Neural progenitor cell (in vitro differentiated cells): ENCODE results near the gene ATP10A. TPM values are rescaled to one million over a fixed set of nuclear protein-coding genes. Genes with fewer than 3 reads are reported as not detected.

Experiments used
- DNase-seq: peaks from one replicate; pipeline ENCODE4 v3.0.0-alpha.2; 2016; ENCODE audit warnings: low spot score
- H2AFZ ChIP-seq: fragments of 200-600 bp; sonication (generic); replicated peaks from 2 replicates; pipeline ENCODE4 v1.6.1; 2016; ENCODE audit warnings: antibody characterized with exemption
- H3F3A ChIP-seq: fragments of 200-600 bp; sonication (generic); 2 replicates; pipeline ENCODE4 v1.6.1; 2016; ENCODE audit warnings: antibody characterized with exemption, low read depth
- H3K27ac ChIP-seq: fragments of 200-600 bp; sonication (generic); 2 replicates; pipeline ENCODE4 v1.5.1; 2016; ENCODE audit warnings: mild to moderate bottlenecking
- H3K27me3 ChIP-seq: fragments of 200-600 bp; sonication (generic); 2 replicates; pipeline ENCODE4 v1.6.1; 2016; ENCODE audit warnings: mild to moderate bottlenecking, moderate library complexity
- H3K36me3 ChIP-seq: fragments of 200-600 bp; sonication (generic); 2 replicates; pipeline ENCODE4 v1.5.1; 2016
- H3K4me1 ChIP-seq: fragments of 200-600 bp; sonication (generic); 2 replicates; pipeline ENCODE4 v1.6.1; 2016; ENCODE audit warnings: mixed run types
- H3K4me2 ChIP-seq: fragments of 200-600 bp; sonication (generic); 2 replicates; pipeline ENCODE4 v1.6.1; 2016
- H3K4me3 ChIP-seq: fragments of 200-600 bp; sonication (generic); 2 replicates; pipeline ENCODE4 v1.5.1; 2016
- H3K79me2 ChIP-seq: fragments of 200-600 bp; sonication (generic); 2 replicates; pipeline ENCODE4 v1.6.1; 2016; ENCODE audit warnings: low read depth
- H3K9ac ChIP-seq: fragments of 200-600 bp; sonication (generic); 2 replicates; pipeline ENCODE4 v1.6.1; 2016
- H3K9me3 ChIP-seq: fragments of 200-600 bp; sonication (generic); 2 replicates; pipeline ENCODE4 v1.5.1; 2016; ENCODE audit warnings: low read depth
- H4K20me1 ChIP-seq: fragments of 200-600 bp; sonication (generic); 2 replicates; pipeline ENCODE4 v1.6.1; 2016; ENCODE audit warnings: low read depth
- H3K27ac Mint-ChIP-seq: 3 replicates; pipeline ENCODE4 v1.8.0; 2021; ENCODE audit warnings: mixed read lengths
- H3K27me3 Mint-ChIP-seq: 2 replicates; pipeline ENCODE4 v1.8.0; 2022; ENCODE audit warnings: low read depth, mild to moderate bottlenecking, inconsistent platforms, moderate library complexity, mixed read lengths; ENCODE audit not compliant: insufficient read depth
- H3K36me3 Mint-ChIP-seq: 3 replicates; pipeline ENCODE4 v1.8.0; 2021; ENCODE audit warnings: mixed read lengths
- H3K4me1 Mint-ChIP-seq: 3 replicates; pipeline ENCODE4 v1.8.0; 2021; ENCODE audit warnings: mixed read lengths
- H3K4me3 Mint-ChIP-seq: 3 replicates; pipeline ENCODE4 v1.8.0; 2021; ENCODE audit warnings: mild to moderate bottlenecking, moderate library complexity, mixed read lengths
- H3K9me3 Mint-ChIP-seq: 3 replicates; pipeline ENCODE4 v1.8.0; 2020; ENCODE audit warnings: mixed read lengths
- EZH2 ChIP-seq: fragments of 200-600 bp; sonication (generic); IDR thresholded peaks from 2 replicates; pipeline ENCODE4 v1.6.1; 2017; ENCODE audit warnings: antibody characterized with exemption, mild to moderate bottlenecking, moderate library complexity
- EZH2phosphoT487 ChIP-seq: fragments of 200-600 bp; sonication (generic); IDR thresholded peaks from 2 replicates; pipeline ENCODE4 v1.6.1; 2017; ENCODE audit warnings: antibody characterized with exemption
- total RNA-seq: library from RNA; depleted of rRNA; stranded (reverse); fragments of >200 nt; gene quantifications from 2 replicates; pipeline ENCODE4 v1.2.3, GENCODE V29; 2015; ENCODE audit warnings: low replicate concordance
- TF ChIP-seq, protein P1 (sequence below): fragments of 200-600 bp; sonication (generic); IDR thresholded peaks from 2 replicates; pipeline ENCODE4 v1.5.1; 2017; ENCODE audit warnings: antibody characterized with exemption, mild to moderate bottlenecking

The ATP10A gene
- total RNA-seq, 1 donor from 2014 or later, result 0.32 TPM

DNA sequence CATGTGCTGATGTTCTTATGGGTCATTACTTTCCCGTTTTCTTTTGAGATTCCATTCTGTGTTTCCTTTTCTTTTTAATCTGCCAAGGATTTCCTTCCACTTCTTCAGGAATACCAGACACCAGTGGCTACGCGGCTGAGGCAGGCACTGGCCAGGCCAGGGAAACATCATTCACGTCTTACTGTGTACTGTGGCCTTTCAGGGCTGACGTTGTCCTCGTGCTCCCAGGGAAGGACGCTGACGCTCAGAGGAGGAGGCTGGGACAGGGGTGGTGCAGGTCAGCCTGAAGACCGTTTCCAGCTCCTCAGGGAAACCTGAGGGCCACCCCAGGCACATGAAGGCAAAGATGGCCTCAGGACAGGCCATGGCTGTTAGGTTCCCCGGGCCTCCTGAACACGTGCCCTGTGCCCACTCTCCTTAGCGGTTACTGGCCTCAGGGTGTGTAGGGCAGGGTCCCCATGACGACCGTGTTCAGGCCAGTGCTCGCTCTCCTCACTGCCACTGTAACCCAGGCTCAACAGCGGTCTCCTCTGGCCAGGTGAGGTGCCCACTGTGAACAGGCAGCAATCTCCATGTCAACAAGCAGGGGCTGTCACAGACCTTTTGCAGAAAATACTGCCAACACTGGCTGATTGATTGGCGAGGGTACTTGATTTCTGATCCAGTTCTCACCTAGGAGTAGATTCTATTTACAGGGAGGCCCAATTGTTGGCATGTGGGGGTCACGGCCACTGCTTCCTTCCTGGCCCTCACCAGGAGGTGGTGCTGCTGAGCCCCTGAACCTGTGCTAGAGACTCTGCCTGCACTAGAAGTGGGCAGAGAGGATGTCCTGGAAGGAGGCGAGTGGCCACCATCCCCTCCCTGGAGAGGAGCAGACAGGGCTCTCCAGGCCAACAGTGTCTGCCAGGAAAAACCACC, 169.5 kb downstream of the ATP10A start:
- Histone ChIP-seq H3K27ac (no peak overlapping the region), H2AFZ (no peak overlapping the region), H3K4me2 (no peak overlapping the region), H3F3A (no peaks in the 10 kb centered on the region), H3K9ac (no peak overlapping the region), H3K9me3 (no peaks in the 10 kb centered on the region), H3K27me3 (no peaks in the 10 kb centered on the region), H3K36me3 (no peaks in the 10 kb centered on the region), H3K4me1 (no peaks in the 10 kb centered on the region), H3K4me3 (no peak overlapping the region), H4K20me1 (no peaks in the 10 kb centered on the region), H3K79me2 (no peaks in the 10 kb centered on the region)
- peaks cover 10% of the 10 kb centered on the region for H3K27me3 Mint-ChIP-seq
- TF ChIP-seq, protein P1, sequence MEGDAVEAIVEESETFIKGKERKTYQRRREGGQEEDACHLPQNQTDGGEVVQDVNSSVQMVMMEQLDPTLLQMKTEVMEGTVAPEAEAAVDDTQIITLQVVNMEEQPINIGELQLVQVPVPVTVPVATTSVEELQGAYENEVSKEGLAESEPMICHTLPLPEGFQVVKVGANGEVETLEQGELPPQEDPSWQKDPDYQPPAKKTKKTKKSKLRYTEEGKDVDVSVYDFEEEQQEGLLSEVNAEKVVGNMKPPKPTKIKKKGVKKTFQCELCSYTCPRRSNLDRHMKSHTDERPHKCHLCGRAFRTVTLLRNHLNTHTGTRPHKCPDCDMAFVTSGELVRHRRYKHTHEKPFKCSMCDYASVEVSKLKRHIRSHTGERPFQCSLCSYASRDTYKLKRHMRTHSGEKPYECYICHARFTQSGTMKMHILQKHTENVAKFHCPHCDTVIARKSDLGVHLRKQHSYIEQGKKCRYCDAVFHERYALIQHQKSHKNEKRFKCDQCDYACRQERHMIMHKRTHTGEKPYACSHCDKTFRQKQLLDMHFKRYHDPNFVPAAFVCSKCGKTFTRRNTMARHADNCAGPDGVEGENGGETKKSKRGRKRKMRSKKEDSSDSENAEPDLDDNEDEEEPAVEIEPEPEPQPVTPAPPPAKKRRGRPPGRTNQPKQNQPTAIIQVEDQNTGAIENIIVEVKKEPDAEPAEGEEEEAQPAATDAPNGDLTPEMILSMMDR, result peak; percentile 70
- no peak for TF ChIP-seq EZH2phosphoT487
- TF ChIP-seq EZH2, result no peak
- peak; percentile 47 for DNase-seq
- H3K9me3 Mint-ChIP-seq, result no peaks in the 10 kb centered on the region
- H3K36me3 Mint-ChIP-seq, result no peaks in the 10 kb centered on the region
- H3K4me3 Mint-ChIP-seq, result no peak overlapping the region
- H3K27ac Mint-ChIP-seq, result peak overlapping the region; percentile 25
- peaks cover 17% of the 10 kb centered on the region for H3K4me1 Mint-ChIP-seq

DNA sequence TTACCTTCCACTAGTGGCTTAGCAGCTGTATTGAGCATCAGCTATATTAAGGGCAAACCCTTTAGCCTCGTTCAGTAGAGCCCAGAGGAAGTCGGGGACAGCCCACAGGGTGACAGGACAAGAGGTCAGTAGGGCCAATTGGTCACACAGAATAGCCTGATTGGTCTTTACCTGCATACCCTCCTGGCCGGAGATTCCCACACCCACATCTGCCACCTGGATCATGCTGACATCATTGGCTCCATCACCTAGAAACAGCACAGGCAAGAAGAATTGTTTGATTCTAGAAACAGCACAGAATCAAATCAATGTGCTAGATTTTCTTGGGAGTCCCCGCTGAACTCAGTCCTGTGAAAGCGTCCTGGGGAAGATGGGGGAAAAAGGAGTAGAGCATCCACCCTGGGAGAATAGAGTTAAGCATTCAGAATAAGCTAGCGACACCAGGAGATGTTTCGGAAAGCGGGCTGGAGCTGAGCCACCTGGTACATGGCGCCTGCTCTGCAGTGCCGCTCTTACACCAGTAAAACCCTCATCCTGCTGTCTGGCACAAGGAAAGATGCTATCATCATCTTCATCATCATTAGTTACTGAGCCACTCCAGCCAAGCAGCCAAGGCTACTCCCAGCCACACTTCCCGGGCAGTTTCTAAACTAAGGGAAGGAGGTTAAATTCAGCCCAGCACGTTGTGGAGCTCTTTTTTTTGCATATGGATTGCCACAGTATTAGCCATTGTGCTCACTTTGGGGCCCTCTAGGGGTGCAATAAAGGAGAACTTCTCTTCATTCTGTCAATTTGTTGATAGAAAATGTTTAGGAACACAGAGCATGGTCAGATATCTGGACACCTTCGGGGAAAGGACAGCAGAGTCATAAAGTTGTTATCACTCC, 171.3 kb downstream of the ATP10A start:
- H3K4me2 ChIP-seq, result no peak overlapping the region
- Mint-ChIP-seq H3K4me3 (no peak overlapping the region), H3K27ac (peak overlapping the region; percentile 68), H3K9me3 (no peaks in the 10 kb centered on the region), H3K36me3 (no peaks in the 10 kb centered on the region), H3K4me1 (peaks cover 17% of the 10 kb centered on the region), H3K27me3 (peaks cover 13% of the 10 kb centered on the region)
- H3K27me3 ChIP-seq, result no peaks in the 10 kb centered on the region
- H3K9me3 ChIP-seq, result no peaks in the 10 kb centered on the region
- H3K79me2 ChIP-seq, result no peaks in the 10 kb centered on the region
- TF ChIP-seq, protein P1, result peak; percentile 48
- no peak for TF ChIP-seq EZH2phosphoT487
- H3K4me1 ChIP-seq, result no peaks in the 10 kb centered on the region
- H3K4me3 ChIP-seq, result no peak overlapping the region
- no peaks in the 10 kb centered on the region for H4K20me1 ChIP-seq
- H3K27ac ChIP-seq, result no peak overlapping the region
- H3K36me3 ChIP-seq, result no peaks in the 10 kb centered on the region
- H2AFZ ChIP-seq, result peak overlapping the region; percentile 22
- peak; percentile 40 for DNase-seq
- no peaks in the 10 kb centered on the region for H3F3A ChIP-seq
- no peak overlapping the region for H3K9ac ChIP-seq

DNA sequence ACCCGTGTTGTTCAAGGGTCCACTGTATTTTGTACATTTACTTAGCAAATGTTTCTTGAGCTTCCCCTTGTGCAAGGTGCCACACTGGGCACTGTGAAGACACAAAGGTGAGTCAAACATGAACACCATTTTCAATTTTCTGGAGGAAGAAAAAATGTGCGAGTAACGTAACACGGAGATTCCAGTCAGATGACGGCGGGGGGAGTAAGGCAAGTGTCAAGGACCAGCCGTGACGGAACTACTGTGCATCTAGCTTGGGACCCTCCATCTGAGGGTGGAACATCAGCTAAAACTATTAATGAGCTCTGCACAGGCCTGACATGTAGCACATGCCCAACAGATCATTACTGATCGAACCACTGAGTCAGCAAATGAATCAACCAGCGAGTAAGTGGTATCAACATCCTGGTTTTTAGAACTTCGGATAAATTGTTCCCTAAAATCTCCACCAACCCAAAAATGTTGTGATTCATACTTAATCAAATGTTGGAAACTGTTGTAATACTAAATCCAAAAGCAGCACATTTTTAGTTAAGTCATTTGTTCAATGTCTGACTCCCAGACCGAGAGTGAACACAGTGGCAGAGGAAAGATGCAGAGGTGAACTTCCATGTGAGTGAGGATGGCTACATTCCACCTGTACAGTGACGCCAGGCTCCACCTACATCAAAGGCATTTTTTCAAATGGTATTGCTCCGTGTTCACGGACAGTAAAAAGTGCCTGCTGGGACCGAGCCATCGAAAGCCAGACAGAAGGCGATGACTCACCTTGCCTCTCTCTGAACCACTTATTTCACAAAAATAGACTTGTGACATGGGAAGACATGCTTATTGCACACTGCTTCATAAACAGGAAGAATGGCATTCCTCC, 172.2 kb downstream of the ATP10A start:
- H3K27me3 ChIP-seq, result no peaks in the 10 kb centered on the region
- H3K27me3 Mint-ChIP-seq, result peaks cover 9% of the 10 kb centered on the region

More for the DNA sequence above, 172.2 kb downstream of the ATP10A start:
- Histone ChIP-seq H4K20me1 (no peaks in the 10 kb centered on the region), H3K9ac (no peak overlapping the region), H3K4me2 (no peak overlapping the region), H3K9me3 (no peaks in the 10 kb centered on the region), H3K4me3 (no peak overlapping the region), H3K27ac (no peak overlapping the region), H2AFZ (no peak overlapping the region), H3K36me3 (no peaks in the 10 kb centered on the region), H3K4me1 (no peaks in the 10 kb centered on the region), H3K79me2 (no peaks in the 10 kb centered on the region), H3F3A (no peaks in the 10 kb centered on the region)
- no peak overlapping the region for H3K4me3 Mint-ChIP-seq
- H3K27ac Mint-ChIP-seq, result no peak overlapping the region
- H3K9me3 Mint-ChIP-seq, result no peaks in the 10 kb centered on the region
- DNase-seq, result no peak
- H3K36me3 Mint-ChIP-seq, result no peaks in the 10 kb centered on the region
- TF ChIP-seq EZH2 (no peak), EZH2phosphoT487 (no peak)
- TF ChIP-seq, protein P1, result no peak
- peaks cover 8% of the 10 kb centered on the region for H3K4me1 Mint-ChIP-seq
